Mesenteric fat pad (tissue), 1 donor: ENCODE measurements around the gene ERCC4. TPM values are rescaled to one million over a fixed set of nuclear protein-coding genes. Genes with fewer than 3 reads are reported as not detected.
"Not testable (repeated sequence)": the region's sequence is repeated elsewhere in the genome, so short reads cannot be mapped to it uniquely, and the experiment has no call there.

Experiments
- DNase-seq: peaks from one replicate; pipeline ENCODE4 v3.0.0-alpha.2; 2020; ENCODE audit warnings: low spot score
- long read RNA-seq: library from polyadenylated mRNA; unstranded; transcript quantifications from one replicate; pipeline ENCODE4 v2.0.0, GENCODE V29; 2020
- total RNA-seq: library from RNA; stranded (reverse); fragmentation: NEBNext Ultra II Directional; extraction: Animal tissue kit (Norgen Biotek cat#: 25700); gene quantifications from one replicate; pipeline ENCODE4 v1.2.1, GENCODE V29; 2021
- donor health status: DM: yes; HTN: yes; CAD: no.

The ERCC4 gene
- total RNA-seq = 12.2 TPM
- long read RNA-seq, transcript ERCC4-207 (6 exons, 2,073 nt) = major isoform, 14 of 22 reads
- long read RNA-seq, partial matches to known transcripts = 1 of 22 reads
- long read RNA-seq, other reads (novel, unspliced or antisense) = 6 of 22 reads

GRCh38 chr16:13919683-13920509, at the start of gene ERCC4:
Gene ERCC4, plus strand, starts transcription at chr16:13920154. Its CDS starts 12 bp downstream, at chr16:13920166.
- DNase-seq = peak; percentile 99

- DNase-seq = no peak
Observed at GRCh38 chr16:13873835-13874438, 46.0 kb upstream of the ERCC4 start.

GRCh38 chr16:13875614-13876284, 44.2 kb upstream of the ERCC4 start:
- DNase-seq = no peak

- DNase-seq = no peak
Observed at GRCh38 chr16:13883276-13883675, 36.7 kb upstream of the ERCC4 start.

GRCh38 chr16:13883881-13884280, 36.1 kb upstream of the ERCC4 start:
- no peak for DNase-seq

GRCh38 chr16:13885700-13886099, 34.3 kb upstream of the ERCC4 start:
- DNase-seq = no peak

- DNase-seq = no peak
Observed at GRCh38 chr16:13886608-13887007, 33.3 kb upstream of the ERCC4 start.

- not testable (repeated sequence) for DNase-seq
Observed at GRCh38 chr16:13889323-13889722, 30.6 kb upstream of the ERCC4 start.

- DNase-seq = no peak
Observed at GRCh38 chr16:13892301-13892700, 27.7 kb upstream of the ERCC4 start.

- DNase-seq = no peak
Observed at GRCh38 chr16:13895516-13895915, 24.4 kb upstream of the ERCC4 start.

GRCh38 chr16:13896543-13897182, 23.3 kb upstream of the ERCC4 start:
- DNase-seq = no peak

- no peak for DNase-seq
Observed at GRCh38 chr16:13897806-13898205, 22.1 kb upstream of the ERCC4 start.

GRCh38 chr16:13898233-13898632, 21.7 kb upstream of the ERCC4 start:
- no peak for DNase-seq

GRCh38 chr16:13902052-13902451, 17.9 kb upstream of the ERCC4 start:
- no peak for DNase-seq

GRCh38 chr16:13902677-13903076, 17.3 kb upstream of the ERCC4 start:
- DNase-seq = no peak

- no peak for DNase-seq
Observed at GRCh38 chr16:13904179-13904691, 15.7 kb upstream of the ERCC4 start.

- not testable (repeated sequence) for DNase-seq
Observed at GRCh38 chr16:13904822-13905221, 15.1 kb upstream of the ERCC4 start.

- no peak for DNase-seq
Observed at GRCh38 chr16:13906168-13907089, 13.5 kb upstream of the ERCC4 start.

GRCh38 chr16:13907431-13907830, 12.5 kb upstream of the ERCC4 start:
- DNase-seq = no peak

- no peak for DNase-seq
Observed at GRCh38 chr16:13909069-13909468, 10.9 kb upstream of the ERCC4 start.
